ENCODE measurements around the gene ITIH2.
"Not testable (repeated sequence)": the region's sequence is repeated elsewhere in the genome, so short reads cannot be mapped to it uniquely, and the experiment has no call there.

ITIH2 gene

DNA sequence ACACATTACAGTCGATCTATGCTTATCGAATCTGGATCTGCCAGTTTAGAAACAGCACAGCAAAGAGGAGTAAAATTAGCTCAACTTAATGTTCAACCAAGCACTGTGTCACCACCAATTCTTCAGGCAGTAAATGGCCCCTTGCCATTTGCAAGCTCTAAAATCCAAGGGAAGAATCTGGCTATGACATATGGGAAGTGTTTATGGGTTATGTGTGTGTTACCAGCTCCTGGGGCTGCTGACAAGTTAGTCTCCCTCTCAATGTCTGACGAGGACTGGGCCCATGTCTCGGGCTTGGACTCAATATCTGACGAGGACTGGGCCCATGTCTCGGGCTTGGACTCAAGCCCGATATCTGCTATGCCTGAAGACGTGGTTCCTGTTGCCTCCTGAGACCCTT, 5.7 kb upstream of the ITIH2 start:
- DNase-seq (ENCODE audit: low spot score): no peak

- DNase-seq (ENCODE audit: low spot score): no peak
Observed at GRCh38 chr10:7700577-7701125, 2.5 kb upstream of the ITIH2 start.

DNA sequence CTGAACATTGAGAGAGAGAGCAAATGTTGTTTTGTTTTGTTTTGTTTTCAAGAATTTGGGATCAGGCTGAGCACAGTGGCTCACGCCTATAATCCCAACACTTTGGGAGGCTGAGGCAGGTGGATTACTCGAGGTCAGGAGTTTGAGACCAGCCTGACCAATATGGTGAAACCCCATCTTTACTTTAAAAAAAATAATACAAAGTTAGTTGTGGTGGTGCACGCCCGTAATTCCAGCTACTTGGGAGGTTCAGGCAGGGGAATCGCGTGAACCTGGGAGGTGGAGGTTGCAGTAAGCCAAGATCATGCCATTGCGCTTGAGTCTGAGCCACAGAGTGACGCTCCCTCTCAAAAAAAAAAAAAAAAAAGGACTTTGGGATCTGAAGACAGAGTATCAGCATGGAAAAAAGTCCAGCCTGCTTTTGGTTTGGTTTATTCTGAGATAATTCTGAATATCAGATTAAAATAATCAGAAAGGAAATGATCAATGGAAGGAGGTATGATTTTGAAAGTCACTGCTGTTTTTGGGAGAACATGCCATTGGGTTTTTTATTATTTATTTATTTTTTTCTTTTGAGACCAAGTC, 1.9 kb upstream of the ITIH2 start:
- DNase-seq (ENCODE audit: low spot score): no peak

- DNase-seq (ENCODE audit: low spot score): no peak
Observed at GRCh38 chr10:7702288-7702812, 766 bp upstream of the ITIH2 start.

GRCh38 chr10:7704071-7705016, 1.2 kb downstream of the ITIH2 start:
- DNase-seq (ENCODE audit: low spot score): no peak

- DNase-seq (ENCODE audit: low spot score): no peak
Observed at GRCh38 chr10:7705341-7705740, 2.2 kb downstream of the ITIH2 start.

DNA sequence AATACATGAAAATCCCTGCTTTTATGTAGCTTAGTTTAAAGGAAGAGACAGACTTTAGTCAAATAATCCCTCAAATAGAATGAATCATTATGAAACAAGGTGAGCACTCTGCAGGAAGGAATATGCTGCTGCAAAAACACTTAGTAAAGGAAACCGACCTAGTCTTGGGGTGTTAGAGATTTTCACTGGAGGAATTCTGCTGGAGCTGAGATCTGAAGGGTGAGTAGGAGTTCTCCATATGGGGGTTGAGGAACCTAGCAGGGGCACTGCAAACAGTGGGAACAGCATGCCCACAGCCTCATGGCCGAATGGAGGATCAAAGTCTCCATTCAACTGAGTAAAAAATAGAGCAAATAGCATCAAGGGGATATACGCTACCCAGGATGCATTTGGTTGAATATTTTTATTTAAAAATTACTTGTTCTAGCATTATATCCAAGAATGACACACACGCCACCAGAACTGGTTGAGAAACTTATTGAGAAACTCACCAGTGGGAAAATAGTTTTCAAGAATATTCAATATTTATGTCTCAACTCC, 3.5 kb downstream of the ITIH2 start:
- DNase-seq (ENCODE audit: low spot score): no peak

GRCh38 chr10:7707102-7707501, 4.0 kb downstream of the ITIH2 start:
- DNase-seq (ENCODE audit: low spot score): no peak

DNA sequence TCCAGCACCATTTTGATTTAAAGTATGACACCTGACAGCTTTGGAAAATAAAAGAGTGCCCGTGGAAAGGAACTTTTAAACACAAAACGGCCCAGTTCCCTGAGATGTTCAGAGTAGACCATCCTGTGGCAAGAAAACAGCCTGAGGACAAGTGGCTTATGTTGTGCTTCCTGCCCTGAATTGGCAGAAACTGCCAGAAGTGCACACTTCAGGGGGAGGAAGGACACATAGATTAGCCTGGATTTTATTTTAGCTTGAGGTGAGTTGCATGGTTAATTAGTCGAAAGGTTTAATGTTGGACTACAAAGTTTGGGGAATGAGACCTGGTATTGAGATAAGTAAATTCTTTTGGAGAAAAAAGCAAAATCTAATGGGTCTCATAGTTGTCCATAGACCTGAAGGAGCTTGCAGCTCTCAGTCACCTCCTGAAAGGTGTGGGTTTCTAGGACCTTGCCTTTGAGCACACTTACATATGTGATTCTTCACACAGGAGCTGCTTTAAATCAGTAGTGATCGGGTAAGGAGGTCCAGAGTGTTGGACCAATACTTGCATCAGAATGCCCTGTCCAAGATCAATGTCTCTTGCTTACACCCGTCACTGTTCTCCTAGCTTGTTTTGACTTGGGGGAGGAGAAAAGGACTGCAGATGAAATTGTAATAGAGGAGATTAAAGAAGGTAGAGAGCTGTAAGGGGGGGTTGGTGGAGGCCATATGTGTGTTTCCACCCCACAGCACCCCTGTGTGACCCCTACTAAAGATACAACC, 4.9 kb downstream of the ITIH2 start:
- DNase-seq (ENCODE audit: low spot score): no peak

GRCh38 chr10:7708832-7709231, 5.7 kb downstream of the ITIH2 start:
- no peak for DNase-seq (ENCODE audit: low spot score)

DNA sequence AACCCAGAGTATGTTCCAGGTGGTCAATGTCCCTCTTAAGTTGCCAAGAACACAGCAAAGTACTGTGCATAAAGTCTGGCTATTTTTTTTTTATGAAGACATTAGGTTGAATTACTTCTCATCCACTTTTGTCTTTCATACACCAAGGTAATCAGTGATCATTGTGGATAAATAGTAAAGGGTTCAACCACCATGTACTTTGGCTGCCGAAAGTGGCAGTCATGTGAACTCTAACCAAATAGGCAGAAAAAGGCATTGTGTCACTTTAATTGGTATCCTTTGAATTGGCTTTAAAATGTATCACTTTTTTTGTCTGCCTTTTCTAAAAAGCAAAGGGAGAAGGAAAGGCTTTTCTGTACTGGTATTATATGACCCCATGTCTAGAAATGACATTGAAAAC, 7.3 kb downstream of the ITIH2 start:
- DNase-seq (ENCODE audit: low spot score): no peak

- not testable (repeated sequence) for DNase-seq (ENCODE audit: low spot score)
Observed at GRCh38 chr10:7711075-7711474, 8.0 kb downstream of the ITIH2 start.

DNA sequence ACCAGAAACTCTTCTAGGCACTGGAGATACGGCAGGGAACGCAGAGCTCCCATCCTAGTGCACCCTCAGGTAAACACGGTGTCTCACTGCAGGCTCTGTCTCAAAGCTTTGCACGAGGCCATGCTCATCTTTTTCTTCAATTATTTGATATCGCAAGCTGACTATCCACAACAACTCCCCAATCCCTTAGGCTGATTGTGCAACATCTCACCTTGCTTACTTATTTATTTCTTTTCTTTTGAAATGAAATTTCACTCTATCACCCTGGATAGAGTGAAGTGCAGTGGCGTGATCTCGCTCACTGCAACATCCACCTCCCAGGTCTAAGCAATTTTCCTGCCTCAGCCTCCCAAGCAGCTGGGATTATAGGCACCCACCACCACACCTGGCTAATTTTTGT, 12.4 kb downstream of the ITIH2 start:
- no peak for DNase-seq (ENCODE audit: low spot score)

DNA sequence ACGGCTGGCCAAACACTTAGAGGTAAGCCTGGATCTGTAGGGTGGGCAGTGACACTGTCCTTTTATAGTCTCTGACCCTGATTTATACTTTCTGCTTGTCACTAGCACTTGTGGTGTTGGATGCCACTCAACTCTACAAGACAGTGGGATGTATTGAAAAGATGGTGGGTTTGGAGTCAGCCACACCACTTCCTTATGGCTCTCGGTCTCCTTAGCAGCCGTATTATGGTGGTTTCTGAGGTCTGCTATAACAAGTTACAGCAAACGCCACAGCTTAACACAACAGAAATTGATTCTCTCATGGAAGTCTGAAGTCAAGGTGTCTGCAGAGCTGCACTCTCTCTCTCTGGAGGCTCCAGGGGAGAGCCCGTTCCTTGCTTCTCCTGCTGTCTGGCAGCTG, 14.7 kb downstream of the ITIH2 start:
- no peak for DNase-seq (ENCODE audit: low spot score)

GRCh38 chr10:7718685-7719084, 15.6 kb downstream of the ITIH2 start:
- DNase-seq (ENCODE audit: low spot score): no peak

DNA sequence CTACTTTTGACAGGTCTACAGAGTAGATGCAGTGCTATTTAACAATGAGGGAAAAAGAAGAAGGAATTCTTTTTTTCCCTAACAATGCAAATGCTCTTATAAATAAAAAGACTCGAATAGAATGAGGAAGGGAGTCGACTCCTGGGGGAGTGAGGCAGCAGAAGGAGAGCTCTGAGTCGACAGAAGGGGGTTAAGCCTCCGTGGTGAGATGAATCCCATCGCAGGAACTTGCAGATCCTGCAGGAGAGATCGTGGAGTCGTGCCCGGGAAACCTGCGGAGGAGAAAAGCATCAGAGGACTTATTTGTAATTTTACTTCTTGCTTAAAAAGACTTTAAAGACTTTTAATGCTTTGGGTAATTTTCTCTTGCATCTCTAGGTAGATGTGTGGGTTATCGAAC, 17.4 kb downstream of the ITIH2 start:
- no peak for DNase-seq (ENCODE audit: low spot score)

- no peak for DNase-seq (ENCODE audit: low spot score)
Observed at GRCh38 chr10:7722927-7723529, 19.9 kb downstream of the ITIH2 start.

DNA sequence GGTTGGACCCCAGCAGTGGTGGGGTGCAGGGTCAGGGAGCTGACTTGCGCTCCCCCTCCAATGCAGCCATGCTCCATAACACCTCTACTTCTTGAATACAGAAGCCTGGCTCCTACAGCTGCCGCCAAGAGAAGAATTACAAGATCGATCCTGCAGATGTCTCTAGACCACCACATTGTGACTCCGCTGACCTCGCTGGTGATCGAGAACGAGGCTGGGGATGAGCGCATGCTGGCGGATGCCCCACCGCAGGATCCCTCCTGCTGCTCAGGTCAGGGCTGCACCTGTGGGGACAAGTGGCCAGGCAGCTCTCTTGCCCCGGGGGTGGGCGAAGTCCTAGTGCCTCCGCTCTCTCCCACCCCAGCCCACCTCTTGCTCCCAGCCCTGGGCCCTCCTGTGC, 31.7 kb downstream of the ITIH2 start:
- no peak for DNase-seq (ENCODE audit: low spot score)

DNA sequence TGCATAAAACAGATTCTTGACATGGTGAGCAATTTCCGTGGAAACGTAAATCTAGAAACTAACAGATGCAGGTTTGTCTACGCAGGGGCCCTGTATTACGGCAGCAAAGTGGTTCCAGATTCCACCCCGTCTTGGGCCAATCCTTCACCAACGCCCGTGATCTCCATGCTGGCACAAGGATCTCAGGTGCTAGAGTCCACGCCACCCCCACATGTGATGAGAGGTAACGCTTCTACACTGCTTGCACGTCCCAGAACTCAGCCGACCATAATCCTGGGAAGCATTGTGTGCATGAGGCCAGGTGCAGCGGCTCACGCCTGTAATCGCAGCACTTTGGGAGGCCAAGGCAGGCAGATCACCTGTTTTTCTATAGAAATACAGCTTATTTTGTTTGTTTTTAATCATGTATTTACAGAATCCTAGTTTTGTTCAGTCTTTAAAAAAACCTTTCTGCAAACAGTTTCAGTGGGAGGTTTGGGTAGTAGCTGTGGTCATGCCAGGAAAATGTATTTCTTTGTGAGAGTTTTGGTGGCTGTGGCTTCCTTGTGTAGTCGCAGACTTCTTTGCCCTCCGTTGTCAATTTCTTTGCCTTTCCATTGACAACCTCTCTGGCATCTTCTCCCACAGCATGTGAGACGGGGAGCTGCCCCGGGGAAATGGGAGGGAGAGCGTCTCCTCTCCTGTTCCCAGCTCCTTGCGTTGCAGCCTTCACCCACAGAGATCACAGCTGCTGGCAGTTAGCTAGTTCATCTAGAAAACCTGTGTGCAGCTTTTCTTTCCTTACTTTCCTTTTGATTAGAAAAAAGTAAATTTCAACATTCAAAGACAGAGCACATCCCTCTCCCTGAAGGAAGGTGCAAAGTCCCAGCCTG, 35.7 kb downstream of the ITIH2 start:
- DNase-seq (ENCODE audit: low spot score): no peak

- no peak for DNase-seq (ENCODE audit: low spot score)
Observed at GRCh38 chr10:7744307-7744706, 41.2 kb downstream of the ITIH2 start.

DNA sequence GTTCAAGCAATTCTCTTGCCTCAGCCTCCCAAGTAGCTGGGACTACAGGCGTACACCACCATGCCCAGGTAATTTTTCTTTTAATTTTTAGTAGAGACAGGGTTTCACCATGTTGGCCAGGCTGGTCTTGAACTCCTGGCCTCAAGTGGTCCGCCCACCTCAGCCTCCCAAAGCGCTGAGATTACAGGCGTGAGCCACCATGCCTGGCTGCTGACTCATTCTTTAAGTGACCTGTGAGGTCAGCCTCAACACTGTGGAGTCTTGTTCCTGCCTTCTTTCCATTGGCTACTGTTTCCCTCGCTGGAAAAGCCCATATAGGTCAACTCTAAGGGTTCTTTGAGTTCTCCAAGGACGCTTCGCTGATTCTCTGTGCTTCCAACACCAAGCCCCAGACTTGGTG, 45.5 kb downstream of the ITIH2 start:
- DNase-seq (ENCODE audit: low spot score): not testable (repeated sequence)
